ENCODE results near the gene DLK2. TPM values are rescaled to one million over a fixed set of nuclear protein-coding genes. Genes with fewer than 3 reads are reported as not detected.
A peak's percentile ranks its signal among the peaks of the same experiment; 100 is the strongest.

DLK2 gene
- total RNA-seq, 1 experiment from 2014 or later: 0.81 TPM

- Mint-ChIP-seq H3K9me3 (no peaks in the 10 kb centered on the region), H3K27me3 (ENCODE audit: low read depth) (no peaks in the 10 kb centered on the region), H3K4me1 (no peaks in the 10 kb centered on the region), H3K36me3 (no peaks in the 10 kb centered on the region), H3K27ac (no peak overlapping the region), H3K4me3 (no peak overlapping the region)
- no peak for ATAC-seq
- TF ChIP-seq GABPB1 (CRISPR knock-in tag; IDR thresholded peaks at IDR 0.05) (peak; percentile 80), SMAD4 (CRISPR knock-in tag; IDR thresholded peaks at IDR 0.05) (no peak)
- CTCF ChIA-PET: interaction anchor here (2.2 kb wide), 1 partner anchor 61 kb away, joined by 7 read pairs; no protein-coding TSS in a partner anchor
- POLR2A ChIA-PET: no interaction called here
- no peak for DNase-seq (ENCODE audit: low spot score)
These were observed 20.4 kb downstream of the DLK2 start for GRCh38 chr6:43434943-43435342.

- Mint-ChIP-seq H3K9me3 (no peaks in the 10 kb centered on the region), H3K27ac (no peak overlapping the region), H3K4me3 (no peak overlapping the region), H3K4me1 (no peaks in the 10 kb centered on the region), H3K27me3 (ENCODE audit: low read depth) (no peaks in the 10 kb centered on the region), H3K36me3 (no peaks in the 10 kb centered on the region)
- ATAC-seq: no peak
- POLR2A ChIA-PET: no interaction called here
- TF ChIP-seq AR (CRISPR knock-in tag; IDR thresholded peaks at IDR 0.05): no peak
- TF ChIP-seq ATF6 (CRISPR knock-in tag; IDR thresholded peaks at IDR 0.05): no peak
- no peak for TF ChIP-seq ZBTB21 (CRISPR knock-in tag; IDR thresholded peaks at IDR 0.05; ENCODE audit: borderline replicate concordance)
- no peak for TF ChIP-seq NFE2L1 (CRISPR knock-in tag; IDR thresholded peaks at IDR 0.05)
- no peak for TF ChIP-seq ZNF671 (CRISPR knock-in tag; IDR thresholded peaks at IDR 0.05)
- TF ChIP-seq E2F5 (CRISPR knock-in tag; IDR thresholded peaks at IDR 0.05): no peak
- TF ChIP-seq ATF3 (CRISPR knock-in tag; conservative IDR thresholded peaks at IDR 0.05): no peak
- TF ChIP-seq ZNF416 (CRISPR knock-in tag; IDR thresholded peaks at IDR 0.05): no peak
- TF ChIP-seq SP1 (CRISPR knock-in tag; conservative IDR thresholded peaks at IDR 0.05): no peak
- TF ChIP-seq E2F1 (CRISPR knock-in tag; IDR thresholded peaks at IDR 0.05): no peak
- TF ChIP-seq ZNF317 (CRISPR knock-in tag; IDR thresholded peaks at IDR 0.05; ENCODE audit: borderline replicate concordance, low read depth): no peak
- no peak for TF ChIP-seq IRF2 (CRISPR knock-in tag; IDR thresholded peaks at IDR 0.05; ENCODE audit: borderline replicate concordance, low read depth)
- TF ChIP-seq IRF1 (CRISPR knock-in tag; IDR thresholded peaks at IDR 0.05): no peak
- TF ChIP-seq GRHL2 (CRISPR knock-in tag; IDR thresholded peaks at IDR 0.05; ENCODE audit: insufficient replicate concordance, severe bottlenecking): no peak
- no peak for DNase-seq (ENCODE audit: low spot score)
- CTCF ChIA-PET: interaction anchor here (2.2 kb wide), 1 partner anchor 62 kb away, joined by 7 read pairs; no protein-coding TSS in a partner anchor
These were observed 21.1 kb downstream of the DLK2 start for GRCh38 chr6:43434001-43434840.

All from WTC11 (cell line).